Germinal center (tissue), 1 donor: ENCODE results near the gene TLCD1.
A peak's percentile ranks its signal among the peaks of the same experiment; 100 is the strongest.

ENCODE experiments used
- DNase-seq: peaks from one replicate; pipeline ENCODE4 v3.0.0; 2012; ENCODE audit warnings: mixed read lengths, low spot score

TLCD1 gene

GRCh38 chr17:28726226-28726626 is at the start of gene TLCD1:
TLCD1 (minus strand) TSS chr17:28726233; CDS start chr17:28726097, 136 bp downstream.
- DNase-seq: peak; percentile 84

- DNase-seq: no peak
Observed at GRCh38 chr17:28774206-28774605, 48.2 kb upstream of the TLCD1 start.

- DNase-seq: no peak
Observed at GRCh38 chr17:28773736-28774135, 47.7 kb upstream of the TLCD1 start.

- DNase-seq: no peak
Observed at GRCh38 chr17:28765038-28765437, 39.0 kb upstream of the TLCD1 start.

GRCh38 chr17:28763804-28764266 is 37.8 kb upstream of the TLCD1 start:
- peak; percentile 71 for DNase-seq

- DNase-seq: no peak
Observed at GRCh38 chr17:28763137-28763799, 37.2 kb upstream of the TLCD1 start.

GRCh38 chr17:28760601-28761562 is 34.8 kb upstream of the TLCD1 start:
- DNase-seq: no peak

- no peak for DNase-seq
Observed at GRCh38 chr17:28759256-28759865, 33.3 kb upstream of the TLCD1 start.

GRCh38 chr17:28758411-28759121 is 32.5 kb upstream of the TLCD1 start:
- DNase-seq: no peak

GRCh38 chr17:28756049-28756804 is 30.2 kb upstream of the TLCD1 start:
- DNase-seq: no peak

GRCh38 chr17:28755486-28755885 is 29.5 kb upstream of the TLCD1 start:
- no peak for DNase-seq

GRCh38 chr17:28751600-28752366 is 25.8 kb upstream of the TLCD1 start:
- DNase-seq: no peak

- peak; percentile 83 for DNase-seq
Observed at GRCh38 chr17:28750178-28751047, 24.4 kb upstream of the TLCD1 start.

- DNase-seq: no peak
Observed at GRCh38 chr17:28749516-28750177, 23.6 kb upstream of the TLCD1 start.

GRCh38 chr17:28748852-28749515 is 23.0 kb upstream of the TLCD1 start:
- DNase-seq: no peak

- no peak for DNase-seq
Observed at GRCh38 chr17:28747801-28748750, 22.0 kb upstream of the TLCD1 start.

GRCh38 chr17:28747051-28747691 is 21.1 kb upstream of the TLCD1 start:
- no peak for DNase-seq
